ENCODE results near the gene ZNF398. TPM values are rescaled to one million over a fixed set of nuclear protein-coding genes. Genes with fewer than 3 reads are reported as not detected.

ZNF398 gene
- total and polyA plus RNA-seq, 9 of the 15 experiments (the other 6 are each of a cell fraction or from before 2014, with no cell fraction given): 4.0 to 18.6 (median 10.4) TPM

DNA sequence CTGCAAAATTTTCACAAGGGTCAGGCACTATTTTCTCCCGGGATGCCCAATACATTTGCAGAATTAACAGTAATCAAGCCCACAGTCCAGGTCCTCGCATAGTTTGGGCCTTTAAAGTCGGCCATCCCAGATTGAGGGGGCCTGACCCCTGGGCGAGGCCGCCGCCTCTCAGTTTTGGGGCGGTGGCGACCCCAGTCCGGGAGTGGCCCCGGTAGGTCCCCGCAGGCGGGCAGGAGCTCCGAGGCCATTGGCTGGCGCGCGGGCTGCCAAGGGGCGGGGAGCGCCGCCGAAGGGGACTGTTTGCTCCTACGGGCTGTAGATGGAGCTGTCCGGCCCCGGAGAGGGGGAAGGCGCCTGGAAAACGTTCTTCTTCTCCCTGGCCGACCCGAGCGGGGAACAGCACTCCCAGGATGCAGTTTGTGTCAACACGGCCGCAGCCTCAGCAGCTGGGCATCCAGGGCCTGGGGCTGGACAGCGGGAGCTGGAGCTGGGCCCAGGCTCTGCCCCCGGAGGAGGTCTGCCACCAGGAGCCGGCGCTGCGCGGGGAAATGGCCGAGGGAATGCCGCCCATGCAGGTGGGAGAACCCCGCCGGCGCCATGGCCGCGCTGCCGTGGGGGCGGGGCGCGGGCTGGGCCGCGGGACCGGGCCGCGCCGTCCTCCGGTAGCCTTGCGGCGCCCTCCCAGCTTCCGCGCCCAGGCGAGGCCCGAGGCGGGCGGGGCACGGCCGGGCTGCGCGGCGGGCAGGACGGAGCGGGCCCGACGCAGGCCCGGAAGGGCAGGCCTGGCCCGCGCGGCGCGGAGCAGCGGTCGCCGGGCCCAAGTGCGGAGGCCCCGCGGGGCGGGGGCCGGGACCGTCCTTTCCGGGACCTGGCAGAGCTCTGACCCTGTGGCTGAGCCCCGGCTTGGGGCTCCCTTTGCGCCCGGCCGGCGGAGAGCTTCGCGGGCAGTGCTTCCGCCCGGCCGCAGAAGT lies 48.2 kb downstream of the ZNF398 start, which contains the start of gene ZNF282 (continued):
- TF ChIP-seq NFIC (IDR thresholded peaks at IDR 0.05) (peak; percentile 62), FOXM1 (IDR thresholded peaks at IDR 0.05; ENCODE audit: low read depth) (no peak), FOXM1 (CRISPR knock-in tag; IDR thresholded peaks at IDR 0.05; ENCODE audit: low read depth) (0 out of 2 replicates have a peak, but pooled peaks have one; percentile 28), MBD1 (CRISPR knock-in tag; IDR thresholded peaks at IDR 0.05) (no peak), YBX1 (IDR thresholded peaks at IDR 0.05) (no peak), KDM1A (IDR thresholded peaks at IDR 0.05) (no peak), CHAMP1 (IDR thresholded peaks at IDR 0.05) (no peak), NBN (IDR thresholded peaks at IDR 0.05; ENCODE audit: low read depth) (peak; percentile 49; the same call in 1 of the 2 replicates), NONO (IDR thresholded peaks at IDR 0.05; ENCODE audit: low read depth in 2 of 2, low read length in 1 of 2) (peak; percentile 49 to 68; a peak in 2 of 4 replicates), ZFX (CRISPR knock-in tag; IDR thresholded peaks at IDR 0.05) (peak; percentile 93), ARID3B (CRISPR knock-in tag; IDR thresholded peaks at IDR 0.05; ENCODE audit: borderline replicate concordance) (no peak), ZBTB11 (CRISPR knock-in tag; IDR thresholded peaks at IDR 0.05) (peak in 1 of 3 experiments; percentile 76; a peak in 1 of 6 replicates)
- TF ChIP-seq, protein P1, sequence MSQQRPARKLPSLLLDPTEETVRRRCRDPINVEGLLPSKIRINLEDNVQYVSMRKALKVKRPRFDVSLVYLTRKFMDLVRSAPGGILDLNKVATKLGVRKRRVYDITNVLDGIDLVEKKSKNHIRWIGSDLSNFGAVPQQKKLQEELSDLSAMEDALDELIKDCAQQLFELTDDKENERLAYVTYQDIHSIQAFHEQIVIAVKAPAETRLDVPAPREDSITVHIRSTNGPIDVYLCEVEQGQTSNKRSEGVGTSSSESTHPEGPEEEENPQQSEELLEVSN (IDR thresholded peaks at IDR 0.05; ENCODE audit: borderline replicate concordance in 1 of 2, extremely low read depth in 1 of 2, insufficient read depth in 1 of 2, insufficient read length in 1 of 2, low read depth in 1 of 2, low read length in 1 of 2, poor library complexity in 1 of 2, severe bottlenecking in 1 of 2): peak; percentile 43 to 49

Measured in K562 (cell line).